SIG-M5 treated with dmso at 0.1 percent for 504 hours (cell line): ENCODE results near the gene RAB6A.
"Not testable (repeated sequence)": the region's sequence is repeated elsewhere in the genome, so short reads cannot be mapped to it uniquely, and the experiment has no call there.

Experiments
- DNase-seq: peaks from one replicate; lab custom pipeline; 2025; ENCODE audit not compliant: unreplicated experiment; lab: John Stamatoyannopoulos, UW

Gene RAB6A

GRCh38 chr11:73760679-73761402, at the start of gene RAB6A:
Gene RAB6A (minus strand): TSS chr11:73761074. CDS start chr11:73760635, 439 bp downstream.
- peak; percentile 99 for DNase-seq

GRCh38 chr11:73810637-73811036, 49.8 kb upstream of the RAB6A start:
- no peak for DNase-seq

- no peak for DNase-seq
These were observed 47.2 kb upstream of the RAB6A start for GRCh38 chr11:73808052-73808451.

- no peak for DNase-seq
These were observed 43.8 kb upstream of the RAB6A start for GRCh38 chr11:73804712-73805111.

GRCh38 chr11:73801136-73801535, 40.3 kb upstream of the RAB6A start:
- no peak for DNase-seq

- no peak for DNase-seq
These were observed 39.5 kb upstream of the RAB6A start for GRCh38 chr11:73800276-73800806.

GRCh38 chr11:73797457-73797856, 36.6 kb upstream of the RAB6A start:
- no peak for DNase-seq

- DNase-seq, result no peak
These were observed 35.2 kb upstream of the RAB6A start for GRCh38 chr11:73795925-73796632.

GRCh38 chr11:73792584-73792983, 31.7 kb upstream of the RAB6A start:
- no peak for DNase-seq

- no peak for DNase-seq
These were observed 28.4 kb upstream of the RAB6A start for GRCh38 chr11:73789279-73789670.

GRCh38 chr11:73787643-73788558, 27.0 kb upstream of the RAB6A start, which contains the start of gene MRPL48:
Gene MRPL48 (plus strand): TSS chr11:73787874. CDS start chr11:73787972, 98 bp downstream.
- DNase-seq, result peak; percentile 92

GRCh38 chr11:73787051-73787642, 26.3 kb upstream of the RAB6A start:
- DNase-seq, result no peak

- DNase-seq, result not testable (repeated sequence)
These were observed 24.6 kb upstream of the RAB6A start for GRCh38 chr11:73785467-73785866.

- no peak for DNase-seq
These were observed 23.9 kb upstream of the RAB6A start for GRCh38 chr11:73784734-73785133.

GRCh38 chr11:73784080-73784634, 23.3 kb upstream of the RAB6A start:
- DNase-seq, result no peak

GRCh38 chr11:73783483-73784020, 22.7 kb upstream of the RAB6A start:
- DNase-seq, result no peak

GRCh38 chr11:73781303-73781702, 20.4 kb upstream of the RAB6A start:
- no peak for DNase-seq

- DNase-seq, result peak; percentile 97
These were observed 18.4 kb upstream of the RAB6A start for GRCh38 chr11:73779084-73779902.

GRCh38 chr11:73770811-73771210, 9.9 kb upstream of the RAB6A start:
- DNase-seq, result not testable (repeated sequence)
